SK-N-SH treated with all-trans-retinoic acid at 6 μM for 48 hours (cell line): ENCODE data around the gene NCKAP5.

ENCODE experiments used
- ATAC-seq: fragments of 200-7000 bp; cut with Tn5 transposase; 3 replicates; pipeline ENCODE4 v1.9.1; 2020; ENCODE audit warnings: mild to moderate bottlenecking, moderate library complexity
- ARNTL ChIP-seq: fragments of 450-650 bp; formaldehyde crosslinking; IDR thresholded peaks from 2 replicates; pipeline ENCODE4 v1.5.0; 2020; ENCODE audit warnings: low read depth, mild to moderate bottlenecking, moderate library complexity, borderline replicate concordance
- BACH2 ChIP-seq: fragments of 250-450 bp; sonication (Bioruptor Pico); IDR thresholded peaks from 2 replicates; pipeline ENCODE4 v1.9.0; 2021; ENCODE audit warnings: mild to moderate bottlenecking, borderline replicate concordance
- CSDC2 ChIP-seq: fragments of 250-450 bp; sonication (Bioruptor Pico); IDR thresholded peaks from 2 replicates; pipeline ENCODE4 v1.5.0; 2020; ENCODE audit warnings: mild to moderate bottlenecking, moderate library complexity
- ESRRG ChIP-seq: fragments of 250-450 bp; sonication (Bioruptor Pico); IDR thresholded peaks from 2 replicates; pipeline ENCODE4 v1.6.1; 2021; ENCODE audit warnings: mild to moderate bottlenecking
- GLIS3 ChIP-seq: fragments of 250-450 bp; sonication (Bioruptor Pico); IDR thresholded peaks from 2 replicates; pipeline ENCODE4 v1.5.0; 2020; ENCODE audit warnings: mild to moderate bottlenecking, moderate library complexity
- ISL1 ChIP-seq: fragments of 250-450 bp; sonication (Bioruptor Pico); IDR thresholded peaks from 2 replicates; pipeline ENCODE4 v2.1.2; 2022; ENCODE audit warnings: mild to moderate bottlenecking, moderate library complexity
- OSR1 ChIP-seq: fragments of 250-450 bp; sonication (Bioruptor Pico); IDR thresholded peaks from 2 replicates; pipeline ENCODE4 v1.8.0; 2022; ENCODE audit warnings: moderate library complexity, mild to moderate bottlenecking, inconsistent platforms
- PPARA ChIP-seq: fragments of 250-450 bp; sonication (Bioruptor Pico); IDR thresholded peaks from 2 replicates; pipeline ENCODE4 v1.5.0; 2020; ENCODE audit warnings: mild to moderate bottlenecking, borderline replicate concordance
- SNAI2 ChIP-seq: fragments of 250-450 bp; sonication (Bioruptor Pico); IDR thresholded peaks from 2 replicates; pipeline ENCODE4 v1.5.0; 2020; ENCODE audit warnings: mild to moderate bottlenecking, moderate library complexity
- TCF4 ChIP-seq: fragments of 250-450 bp; sonication (Bioruptor Pico); IDR thresholded peaks from 2 replicates; pipeline ENCODE4 v1.8.0; 2021; ENCODE audit warnings: mild to moderate bottlenecking, moderate library complexity, borderline replicate concordance
- TOX ChIP-seq: fragments of 250-450 bp; sonication (Bioruptor Pico); IDR thresholded peaks from 2 replicates; pipeline ENCODE4 v1.8.0; 2021; ENCODE audit warnings: mild to moderate bottlenecking, moderate library complexity, borderline replicate concordance
- ZC3H10 ChIP-seq: fragments of 250-450 bp; sonication (Bioruptor Pico); IDR thresholded peaks from 2 replicates; pipeline ENCODE4 v1.5.1; 2021; ENCODE audit warnings: mild to moderate bottlenecking, moderate library complexity
- ZFP3 ChIP-seq: fragments of 250-450 bp; sonication (Bioruptor Pico); IDR thresholded peaks from 2 replicates; pipeline ENCODE4 v1.5.0; 2020; ENCODE audit warnings: mild to moderate bottlenecking, moderate library complexity
- ZFP30 ChIP-seq: fragments of 450-650 bp; formaldehyde crosslinking; IDR thresholded peaks from 2 replicates; pipeline ENCODE4 v1.5.0; 2022; ENCODE audit warnings: mild to moderate bottlenecking, moderate library complexity
- ZNF565 ChIP-seq: fragments of 450-650 bp; formaldehyde crosslinking; conservative IDR thresholded peaks from 2 replicates; pipeline ENCODE4 v1.5.0; 2020; ENCODE audit warnings: low read depth, mild to moderate bottlenecking, moderate library complexity
- ZNF70 ChIP-seq: fragments of 450-650 bp; formaldehyde crosslinking; IDR thresholded peaks from 2 replicates; pipeline ENCODE4 v1.5.0; 2020; ENCODE audit warnings: mild to moderate bottlenecking, moderate library complexity
- ZNF8 ChIP-seq: fragments of 450-650 bp; formaldehyde crosslinking; IDR thresholded peaks from 2 replicates; pipeline ENCODE4 v1.5.0; 2020; ENCODE audit warnings: mild to moderate bottlenecking, moderate library complexity
- TF ChIP-seq, protein P1 (sequence below): fragments of 250-450 bp; sonication (Bioruptor Pico); IDR thresholded peaks from 2 replicates; pipeline ENCODE4 v1.8.0; 2021; ENCODE audit warnings: low read depth, mild to moderate bottlenecking, moderate library complexity, borderline replicate concordance
- TF ChIP-seq, protein P2 (sequence below): fragments of 250-450 bp; sonication (Bioruptor Pico); IDR thresholded peaks from 2 replicates; pipeline ENCODE4 v1.5.0; 2020; ENCODE audit warnings: mild to moderate bottlenecking, moderate library complexity
- TF ChIP-seq, protein P3 (sequence below): fragments of 250-450 bp; sonication (Bioruptor Pico); IDR thresholded peaks from 2 replicates; pipeline ENCODE4 v1.5.1; 2020; ENCODE audit warnings: low read depth, mild to moderate bottlenecking, moderate library complexity
- TF ChIP-seq, protein P4 (sequence below): fragments of 250-450 bp; sonication (Bioruptor Pico); IDR thresholded peaks from 2 replicates; pipeline ENCODE4 v1.5.1; 2021; ENCODE audit warnings: mild to moderate bottlenecking, moderate library complexity

The NCKAP5 gene

DNA sequence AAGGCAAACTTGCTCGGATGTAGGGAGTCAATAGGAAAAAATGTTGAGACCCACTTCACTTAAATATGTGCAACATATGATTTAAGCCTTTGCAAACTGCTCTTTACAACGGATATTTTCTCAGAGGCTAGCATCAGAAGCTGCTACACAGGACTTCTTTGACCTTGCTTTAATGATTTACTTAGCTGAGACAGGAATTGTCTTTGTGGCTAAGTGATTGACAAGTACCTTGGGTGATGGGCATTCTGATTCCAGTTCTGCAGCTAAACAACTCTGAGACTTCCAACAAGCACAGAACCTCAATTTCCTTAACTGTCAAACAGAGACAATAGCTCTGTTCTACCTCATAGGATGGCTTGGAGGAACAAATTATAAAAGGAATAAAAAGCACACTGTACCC, 150.2 kb downstream of the NCKAP5 start:
- no peak for ATAC-seq
- TF ChIP-seq ZNF70 (CRISPR knock-in tag), result no peak
- no peak for TF ChIP-seq ZFP30
- TF ChIP-seq, protein P1, sequence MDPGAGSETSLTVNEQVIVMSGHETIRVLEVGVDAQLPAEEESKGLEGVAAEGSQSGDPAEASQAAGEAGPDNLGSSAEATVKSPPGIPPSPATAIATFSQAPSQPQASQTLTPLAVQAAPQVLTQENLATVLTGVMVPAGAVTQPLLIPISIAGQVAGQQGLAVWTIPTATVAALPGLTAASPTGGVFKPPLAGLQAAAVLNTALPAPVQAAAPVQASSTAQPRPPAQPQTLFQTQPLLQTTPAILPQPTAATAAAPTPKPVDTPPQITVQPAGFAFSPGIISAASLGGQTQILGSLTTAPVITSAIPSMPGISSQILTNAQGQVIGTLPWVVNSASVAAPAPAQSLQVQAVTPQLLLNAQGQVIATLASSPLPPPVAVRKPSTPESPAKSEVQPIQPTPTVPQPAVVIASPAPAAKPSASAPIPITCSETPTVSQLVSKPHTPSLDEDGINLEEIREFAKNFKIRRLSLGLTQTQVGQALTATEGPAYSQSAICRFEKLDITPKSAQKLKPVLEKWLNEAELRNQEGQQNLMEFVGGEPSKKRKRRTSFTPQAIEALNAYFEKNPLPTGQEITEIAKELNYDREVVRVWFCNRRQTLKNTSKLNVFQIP (CRISPR knock-in tag), result no peak
- TF ChIP-seq ISL1 (CRISPR knock-in tag), result no peak
- TF ChIP-seq, protein P2, sequence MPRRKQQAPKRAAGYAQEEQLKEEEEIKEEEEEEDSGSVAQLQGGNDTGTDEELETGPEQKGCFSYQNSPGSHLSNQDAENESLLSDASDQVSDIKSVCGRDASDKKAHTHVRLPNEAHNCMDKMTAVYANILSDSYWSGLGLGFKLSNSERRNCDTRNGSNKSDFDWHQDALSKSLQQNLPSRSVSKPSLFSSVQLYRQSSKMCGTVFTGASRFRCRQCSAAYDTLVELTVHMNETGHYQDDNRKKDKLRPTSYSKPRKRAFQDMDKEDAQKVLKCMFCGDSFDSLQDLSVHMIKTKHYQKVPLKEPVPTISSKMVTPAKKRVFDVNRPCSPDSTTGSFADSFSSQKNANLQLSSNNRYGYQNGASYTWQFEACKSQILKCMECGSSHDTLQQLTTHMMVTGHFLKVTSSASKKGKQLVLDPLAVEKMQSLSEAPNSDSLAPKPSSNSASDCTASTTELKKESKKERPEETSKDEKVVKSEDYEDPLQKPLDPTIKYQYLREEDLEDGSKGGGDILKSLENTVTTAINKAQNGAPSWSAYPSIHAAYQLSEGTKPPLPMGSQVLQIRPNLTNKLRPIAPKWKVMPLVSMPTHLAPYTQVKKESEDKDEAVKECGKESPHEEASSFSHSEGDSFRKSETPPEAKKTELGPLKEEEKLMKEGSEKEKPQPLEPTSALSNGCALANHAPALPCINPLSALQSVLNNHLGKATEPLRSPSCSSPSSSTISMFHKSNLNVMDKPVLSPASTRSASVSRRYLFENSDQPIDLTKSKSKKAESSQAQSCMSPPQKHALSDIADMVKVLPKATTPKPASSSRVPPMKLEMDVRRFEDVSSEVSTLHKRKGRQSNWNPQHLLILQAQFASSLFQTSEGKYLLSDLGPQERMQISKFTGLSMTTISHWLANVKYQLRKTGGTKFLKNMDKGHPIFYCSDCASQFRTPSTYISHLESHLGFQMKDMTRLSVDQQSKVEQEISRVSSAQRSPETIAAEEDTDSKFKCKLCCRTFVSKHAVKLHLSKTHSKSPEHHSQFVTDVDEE (CRISPR knock-in tag), result no peak
- TF ChIP-seq OSR1 (CRISPR knock-in tag), result no peak
- TF ChIP-seq ESRRG (CRISPR knock-in tag), result no peak
- no peak for TF ChIP-seq ZC3H10 (CRISPR knock-in tag)
- no peak for TF ChIP-seq ARNTL (CRISPR knock-in tag)
- TF ChIP-seq, protein P3, sequence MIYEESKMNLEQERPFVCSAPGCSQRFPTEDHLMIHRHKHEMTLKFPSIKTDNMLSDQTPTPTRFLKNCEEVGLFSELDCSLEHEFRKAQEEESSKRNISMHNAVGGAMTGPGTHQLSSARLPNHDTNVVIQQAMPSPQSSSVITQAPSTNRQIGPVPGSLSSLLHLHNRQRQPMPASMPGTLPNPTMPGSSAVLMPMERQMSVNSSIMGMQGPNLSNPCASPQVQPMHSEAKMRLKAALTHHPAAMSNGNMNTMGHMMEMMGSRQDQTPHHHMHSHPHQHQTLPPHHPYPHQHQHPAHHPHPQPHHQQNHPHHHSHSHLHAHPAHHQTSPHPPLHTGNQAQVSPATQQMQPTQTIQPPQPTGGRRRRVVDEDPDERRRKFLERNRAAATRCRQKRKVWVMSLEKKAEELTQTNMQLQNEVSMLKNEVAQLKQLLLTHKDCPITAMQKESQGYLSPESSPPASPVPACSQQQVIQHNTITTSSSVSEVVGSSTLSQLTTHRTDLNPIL, result no peak
- no peak for TF ChIP-seq PPARA (CRISPR knock-in tag)
- TF ChIP-seq, all 23 proteins: peak for 0

DNA sequence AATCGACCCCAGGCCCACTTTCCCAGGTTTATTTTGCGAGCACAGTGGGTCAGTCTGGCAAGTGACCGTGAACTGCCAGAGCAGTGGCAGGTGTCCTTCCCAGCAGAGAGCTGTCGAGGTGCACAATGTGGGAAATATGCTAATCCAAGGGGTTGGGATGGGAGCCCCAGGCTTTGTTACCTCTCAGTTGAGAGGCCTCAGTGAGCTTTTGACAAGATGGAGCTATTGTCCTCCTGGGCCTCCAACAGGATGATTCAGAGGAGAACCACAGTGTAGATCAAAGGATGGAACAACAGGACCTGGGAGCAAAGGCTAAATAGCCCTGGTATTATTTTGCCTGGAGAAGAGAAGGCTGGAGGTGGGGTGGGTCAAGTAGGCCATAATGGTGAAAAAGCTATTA, 150.8 kb downstream of the NCKAP5 start:
- ATAC-seq, result no peak
- no peak for TF ChIP-seq ZFP3 (CRISPR knock-in tag)
- TF ChIP-seq, protein P4, sequence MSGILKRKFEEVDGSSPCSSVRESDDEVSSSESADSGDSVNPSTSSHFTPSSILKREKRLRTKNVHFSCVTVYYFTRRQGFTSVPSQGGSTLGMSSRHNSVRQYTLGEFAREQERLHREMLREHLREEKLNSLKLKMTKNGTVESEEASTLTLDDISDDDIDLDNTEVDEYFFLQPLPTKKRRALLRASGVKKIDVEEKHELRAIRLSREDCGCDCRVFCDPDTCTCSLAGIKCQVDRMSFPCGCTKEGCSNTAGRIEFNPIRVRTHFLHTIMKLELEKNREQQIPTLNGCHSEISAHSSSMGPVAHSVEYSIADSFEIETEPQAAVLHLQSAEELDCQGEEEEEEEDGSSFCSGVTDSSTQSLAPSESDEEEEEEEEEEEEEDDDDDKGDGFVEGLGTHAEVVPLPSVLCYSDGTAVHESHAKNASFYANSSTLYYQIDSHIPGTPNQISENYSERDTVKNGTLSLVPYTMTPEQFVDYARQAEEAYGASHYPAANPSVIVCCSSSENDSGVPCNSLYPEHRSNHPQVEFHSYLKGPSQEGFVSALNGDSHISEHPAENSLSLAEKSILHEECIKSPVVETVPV (CRISPR knock-in tag), result no peak
- no peak for TF ChIP-seq BACH2
- TF ChIP-seq TOX (CRISPR knock-in tag), result no peak
- TF ChIP-seq CSDC2 (CRISPR knock-in tag), result no peak
- TF ChIP-seq OSR1 (CRISPR knock-in tag), result no peak
- no peak for TF ChIP-seq ESRRG (CRISPR knock-in tag)
- TF ChIP-seq ARNTL (CRISPR knock-in tag), result no peak

DNA sequence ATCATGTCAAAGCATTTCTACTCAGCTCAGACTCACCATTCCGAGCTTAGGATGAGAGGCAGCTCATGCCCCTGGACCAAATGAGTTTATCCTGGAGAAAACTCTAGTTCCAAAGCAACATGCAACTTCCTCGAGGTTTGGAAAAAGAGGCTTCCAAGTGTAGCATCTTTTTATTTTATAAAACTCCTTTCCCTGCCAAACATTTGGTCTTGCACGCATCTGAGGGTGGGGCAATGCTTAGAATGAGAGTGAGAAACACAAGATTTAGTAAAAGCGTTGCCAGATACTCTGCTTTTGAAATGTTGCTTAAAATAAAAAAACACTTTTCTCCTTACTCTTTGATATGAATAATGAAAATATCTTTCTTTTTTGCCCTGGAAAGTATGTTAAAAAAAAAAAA, 151.5 kb downstream of the NCKAP5 start:
- TF ChIP-seq ARNTL (CRISPR knock-in tag) (no peak), ZNF70 (CRISPR knock-in tag) (no peak), ZNF565 (CRISPR knock-in tag) (no peak), TCF4 (CRISPR knock-in tag) (no peak), ZFP3 (CRISPR knock-in tag) (no peak), ZNF8 (CRISPR knock-in tag) (no peak), ZC3H10 (CRISPR knock-in tag) (no peak), PPARA (CRISPR knock-in tag) (no peak), GLIS3 (CRISPR knock-in tag) (no peak)
- ATAC-seq, result no peak

DNA sequence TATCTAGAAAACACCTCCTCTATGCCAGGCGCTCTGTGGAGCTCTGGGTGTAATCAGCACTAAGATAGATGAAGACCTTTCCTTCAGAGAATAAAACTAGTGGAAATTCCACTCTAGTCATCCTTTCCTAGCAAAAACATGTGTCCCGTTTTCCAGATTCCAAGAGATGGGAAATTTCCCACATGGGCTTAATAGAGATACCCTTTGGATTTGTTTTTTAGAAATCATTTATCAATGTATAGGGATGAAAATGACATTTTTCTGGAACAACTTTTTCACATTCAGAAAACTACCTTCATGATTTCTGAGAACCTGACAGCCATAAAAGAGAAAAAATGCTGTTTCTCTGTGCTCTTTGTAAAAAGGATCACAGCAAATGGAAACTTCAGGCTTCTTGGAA, 152.1 kb downstream of the NCKAP5 start:
- no peak for ATAC-seq
- no peak for TF ChIP-seq BACH2
- no peak for TF ChIP-seq ARNTL (CRISPR knock-in tag)
- no peak for TF ChIP-seq CSDC2 (CRISPR knock-in tag)
- TF ChIP-seq, protein P4 (CRISPR knock-in tag), result no peak
- TF ChIP-seq ESRRG (CRISPR knock-in tag), result no peak
- TF ChIP-seq, protein P2 (CRISPR knock-in tag), result no peak
- no peak for TF ChIP-seq PPARA (CRISPR knock-in tag)
- no peak for TF ChIP-seq OSR1 (CRISPR knock-in tag)
- no peak for TF ChIP-seq SNAI2 (CRISPR knock-in tag)
- TF ChIP-seq ISL1 (CRISPR knock-in tag), result no peak
- TF ChIP-seq, protein P1 (CRISPR knock-in tag), result no peak
- TF ChIP-seq ZNF8 (CRISPR knock-in tag), result no peak
